Uterus (tissue), 2 donors: ENCODE results near the gene KCNC1.

Experiments
- CTCF ChIP-seq, 4 experiments: fragments of 200-600 bp in 2 of 4; fragments of 450-650 bp in 2 of 4; sonication (generic) in 2 of 4; IDR thresholded peaks; one replicate each; pipeline ENCODE4 v1.5.1; 2016 to 2019; ENCODE audit warnings: antibody characterized with exemption in 4 of 4, mild to moderate bottlenecking in 2 of 4, moderate library complexity in 1 of 4
- POLR2A ChIP-seq, 2 donors: fragments of 450-650 bp; IDR thresholded peaks; one replicate each; pipeline ENCODE4 v1.6.1; 2016; ENCODE audit warnings: antibody characterized with exemption in 2 of 2, mild to moderate bottlenecking in 1 of 2, moderate library complexity in 1 of 2

- TF ChIP-seq CTCF (IDR thresholded peaks at IDR 0.05) (no peak), POLR2A (IDR thresholded peaks at IDR 0.05) (no peak)
These were observed 12.5 kb upstream of the KCNC1 start for GRCh38 chr11:17722000-17722643.
